GM23338 (cell line): Measurements from ENCODE around the gene XPNPEP1. TPM values are rescaled to one million over a fixed set of nuclear protein-coding genes. Genes with fewer than 3 reads are reported as not detected.

ENCODE experiments used
- ATAC-seq: fragments of 200-7000 bp; cut with Tn5 transposase; 3 replicates; pipeline ENCODE4 v1.9.1; 2020
- DNase-seq: peaks from one replicate; pipeline ENCODE4 v3.0.0-alpha.2; 2015; ENCODE audit warnings: low spot score
- H2AFZ ChIP-seq: fragments of 200-600 bp; sonication (generic); 2 replicates; pipeline ENCODE4 v1.8.0; 2016; ENCODE audit warnings: antibody characterized with exemption, mild to moderate bottlenecking, moderate library complexity
- H3F3A ChIP-seq: fragments of 200-600 bp; sonication (generic); replicated peaks from 2 replicates; pipeline ENCODE4 v1.8.0; 2017; ENCODE audit warnings: antibody characterized with exemption, mixed run types, low read depth
- H3K27ac ChIP-seq: fragments of 200-600 bp; sonication (generic); 2 replicates; pipeline ENCODE4 v1.6.1; 2016; ENCODE audit warnings: low read depth
- H3K27me3 ChIP-seq: fragments of 200-600 bp; sonication (generic); 2 replicates; pipeline ENCODE4 v1.8.0; 2016; ENCODE audit warnings: mild to moderate bottlenecking, mixed run types, moderate library complexity; ENCODE audit not compliant: insufficient read depth
- H3K36me3 ChIP-seq: fragments of 200-600 bp; sonication (generic); 2 replicates; pipeline ENCODE4 v1.8.0; 2016; ENCODE audit warnings: mild to moderate bottlenecking; ENCODE audit not compliant: insufficient read depth
- H3K4me1 ChIP-seq: fragments of 200-600 bp; sonication (generic); 2 replicates; pipeline ENCODE4 v1.8.0; 2016; ENCODE audit warnings: mild to moderate bottlenecking, moderate library complexity; ENCODE audit not compliant: insufficient read depth
- H3K4me2 ChIP-seq: fragments of 200-600 bp; sonication (generic); 2 replicates; pipeline ENCODE4 v1.7.1; 2017; ENCODE audit warnings: mixed run types
- H3K4me3 ChIP-seq: fragments of 200-600 bp; sonication (generic); 2 replicates; pipeline ENCODE4 v1.6.1; 2016; ENCODE audit warnings: mixed run types
- H3K79me2 ChIP-seq: fragments of 200-600 bp; sonication (generic); replicated peaks from 2 replicates; pipeline ENCODE4 v1.8.0; 2017; ENCODE audit warnings: mild to moderate bottlenecking; ENCODE audit not compliant: insufficient read depth
- H3K9me2 ChIP-seq: fragments of 200-600 bp; sonication (generic); 2 replicates; pipeline ENCODE4 v1.8.0; 2017; ENCODE audit not compliant: insufficient read depth
- H4K20me1 ChIP-seq: fragments of 200-600 bp; sonication (generic); replicated peaks from 2 replicates; pipeline ENCODE4 v1.8.0; 2017; ENCODE audit warnings: mild to moderate bottlenecking; ENCODE audit not compliant: insufficient read depth
- H3K27ac Mint-ChIP-seq: 2 replicates; pipeline ENCODE4 v1.8.0; 2020; ENCODE audit warnings: inconsistent platforms, mild to moderate bottlenecking, moderate library complexity, mixed read lengths
- H3K27me3 Mint-ChIP-seq: 3 replicates; pipeline ENCODE4 v1.8.0; 2022; ENCODE audit warnings: low read depth, mild to moderate bottlenecking, moderate library complexity, mixed read lengths, inconsistent platforms; ENCODE audit not compliant: insufficient read depth, poor library complexity
- H3K36me3 Mint-ChIP-seq: 3 replicates; pipeline ENCODE4 v1.8.0; 2021; ENCODE audit warnings: low read depth, mild to moderate bottlenecking, inconsistent platforms, moderate library complexity, mixed read lengths
- H3K4me1 Mint-ChIP-seq: 3 replicates; pipeline ENCODE4 v1.8.0; 2020; ENCODE audit warnings: mild to moderate bottlenecking, inconsistent platforms, mixed read lengths
- H3K4me3 Mint-ChIP-seq: 3 replicates; pipeline ENCODE4 v1.8.0; 2021; ENCODE audit warnings: moderate library complexity, mild to moderate bottlenecking, inconsistent platforms, mixed read lengths
- H3K9me3 Mint-ChIP-seq: 3 replicates; pipeline ENCODE4 v1.8.0; 2020; ENCODE audit warnings: moderate library complexity, mild to moderate bottlenecking, inconsistent platforms, mixed read lengths
- CREB1 ChIP-seq: fragments of 250-450 bp; sonication (Bioruptor Pico); IDR thresholded peaks from 2 replicates; pipeline ENCODE4 v1.5.0; 2020; ENCODE audit warnings: low read depth, mild to moderate bottlenecking, moderate library complexity
- EZH2 ChIP-seq: fragments of 200-600 bp; sonication (generic); IDR thresholded peaks from one replicate; pipeline ENCODE4 v1.8.0; 2017; ENCODE audit warnings: antibody characterized with exemption, mild to moderate bottlenecking, low read depth; ENCODE audit not compliant: unreplicated experiment
- EZH2phosphoT487 ChIP-seq: fragments of 200-600 bp; sonication (generic); IDR thresholded peaks from one replicate; pipeline ENCODE4 v1.8.1; 2018; ENCODE audit warnings: antibody characterized with exemption; ENCODE audit not compliant: unreplicated experiment
- JUNB ChIP-seq: IDR thresholded peaks from one replicate; pipeline ENCODE4 v1.6.1; 2016; ENCODE audit warnings: antibody characterized with exemption; ENCODE audit not compliant: unreplicated experiment
- NANOG ChIP-seq: IDR thresholded peaks from 2 replicates; pipeline ENCODE4 v1.6.1; 2016; ENCODE audit warnings: antibody characterized with exemption, borderline replicate concordance
- POLR2AphosphoS5 ChIP-seq: IDR thresholded peaks from 2 replicates; pipeline ENCODE4 v1.6.1; 2016; ENCODE audit warnings: antibody characterized with exemption, low read depth
- STAT1 ChIP-seq: IDR thresholded peaks from one replicate; pipeline ENCODE4 v1.6.1; 2016; ENCODE audit warnings: antibody characterized with exemption; ENCODE audit not compliant: unreplicated experiment
- ZNF114 ChIP-seq: fragments of 250-450 bp; sonication (Bioruptor Pico); IDR thresholded peaks from 2 replicates; pipeline ENCODE4 v1.5.0; 2020; ENCODE audit warnings: mild to moderate bottlenecking, moderate library complexity
- polyA plus RNA-seq: library from polyadenylated mRNA; unstranded; fragments of >200 nt; fragmentation: Nextera tagmentation; extraction: Ambion mirVana; gene quantifications from 2 replicates; pipeline ENCODE4 v1.2.1, GENCODE V29; 2016
- total RNA-seq: library from RNA; depleted of rRNA; stranded (reverse); fragments of >200 nt; shearing (Covaris generic); gene quantifications from 2 replicates; pipeline ENCODE4 v1.2.3, GENCODE V29; 2014
- TF ChIP-seq, protein P1 (sequence below), 2 experiments: fragments of 200-600 bp in 1 of 2; sonication (generic) in 1 of 2; conservative IDR thresholded peaks; 2 replicates each; pipeline versions ENCODE4 v1.5.1 to v1.6.1; 2016 to 2017; ENCODE audit warnings: antibody characterized with exemption in 2 of 2, low read depth in 2 of 2, mild to moderate bottlenecking in 2 of 2, moderate library complexity in 1 of 2
- TF ChIP-seq, protein P2 (sequence below): IDR thresholded peaks from 2 replicates; pipeline ENCODE4 v1.6.1; 2016; ENCODE audit warnings: antibody characterized with exemption
- TF ChIP-seq, protein P3 (sequence below): IDR thresholded peaks from one replicate; pipeline ENCODE4 v1.6.1; 2018; ENCODE audit warnings: antibody characterized with exemption; ENCODE audit not compliant: unreplicated experiment

Gene XPNPEP1
- total and polyA plus RNA-seq, 2 experiments from 2014 or later, result 17.5 to 55.8 TPM

DNA sequence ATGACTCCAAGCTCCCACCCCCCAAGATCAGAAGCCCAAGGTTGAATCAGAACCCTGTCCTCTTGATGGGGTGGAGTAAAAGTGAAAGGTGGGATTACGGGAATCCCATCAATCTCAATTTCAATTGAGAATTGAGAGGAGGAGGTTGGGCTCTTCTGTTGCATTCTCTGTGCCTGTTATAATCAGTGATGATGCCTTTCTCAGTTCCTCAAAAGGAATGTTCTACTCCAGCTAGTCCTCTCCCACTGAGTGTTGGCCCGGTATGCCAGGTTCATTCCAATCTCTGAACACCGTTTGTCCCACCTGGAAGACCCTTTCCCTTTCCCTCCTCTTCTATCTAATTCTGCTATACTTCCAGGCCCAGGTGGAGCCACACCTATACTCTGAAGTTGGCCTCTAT is 17.2 kb upstream of the XPNPEP1 start (continued):
- TF ChIP-seq STAT1 (no peak), EZH2 (no peak), NANOG (no peak), CREB1 (CRISPR knock-in tag) (no peak), POLR2AphosphoS5 (no peak)
- TF ChIP-seq, protein P1, sequence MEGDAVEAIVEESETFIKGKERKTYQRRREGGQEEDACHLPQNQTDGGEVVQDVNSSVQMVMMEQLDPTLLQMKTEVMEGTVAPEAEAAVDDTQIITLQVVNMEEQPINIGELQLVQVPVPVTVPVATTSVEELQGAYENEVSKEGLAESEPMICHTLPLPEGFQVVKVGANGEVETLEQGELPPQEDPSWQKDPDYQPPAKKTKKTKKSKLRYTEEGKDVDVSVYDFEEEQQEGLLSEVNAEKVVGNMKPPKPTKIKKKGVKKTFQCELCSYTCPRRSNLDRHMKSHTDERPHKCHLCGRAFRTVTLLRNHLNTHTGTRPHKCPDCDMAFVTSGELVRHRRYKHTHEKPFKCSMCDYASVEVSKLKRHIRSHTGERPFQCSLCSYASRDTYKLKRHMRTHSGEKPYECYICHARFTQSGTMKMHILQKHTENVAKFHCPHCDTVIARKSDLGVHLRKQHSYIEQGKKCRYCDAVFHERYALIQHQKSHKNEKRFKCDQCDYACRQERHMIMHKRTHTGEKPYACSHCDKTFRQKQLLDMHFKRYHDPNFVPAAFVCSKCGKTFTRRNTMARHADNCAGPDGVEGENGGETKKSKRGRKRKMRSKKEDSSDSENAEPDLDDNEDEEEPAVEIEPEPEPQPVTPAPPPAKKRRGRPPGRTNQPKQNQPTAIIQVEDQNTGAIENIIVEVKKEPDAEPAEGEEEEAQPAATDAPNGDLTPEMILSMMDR (conservative IDR thresholded peaks at IDR 0.05; ENCODE audit: low read depth in 2 of 2), result no peak

DNA sequence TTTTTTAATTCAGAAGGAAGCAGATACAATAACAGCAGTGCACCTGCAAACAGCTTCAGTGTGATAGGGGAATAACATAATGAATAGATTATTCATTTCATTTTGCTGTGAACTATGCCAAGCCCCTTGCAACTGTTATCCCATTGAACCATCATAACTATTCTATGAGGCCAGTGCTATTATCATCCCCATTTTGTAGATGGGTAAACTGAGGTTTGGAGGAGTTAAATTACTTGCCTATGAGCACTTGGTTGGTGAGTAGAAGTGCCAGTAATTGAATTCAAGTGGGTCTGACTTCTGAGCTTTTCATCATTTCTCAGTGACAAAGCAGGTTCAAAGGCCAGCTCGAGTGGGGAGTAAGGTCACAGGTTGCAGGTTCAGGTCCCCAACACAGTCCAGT is 16.8 kb upstream of the XPNPEP1 start:
- Histone ChIP-seq H4K20me1 (no peaks in the 10 kb centered on the region), H3K27me3 (no peaks in the 10 kb centered on the region), H3K4me2 (no peak overlapping the region), H3K9me2 (no peaks in the 10 kb centered on the region), H3K79me2 (no peaks in the 10 kb centered on the region), H3K27ac (no peak overlapping the region), H3K36me3 (no peaks in the 10 kb centered on the region), H3K4me3 (no peak overlapping the region), H2AFZ (no peak overlapping the region), H3K4me1 (peaks cover 9% of the 10 kb centered on the region), H3F3A (no peaks in the 10 kb centered on the region)
- peaks cover 29% of the 10 kb centered on the region for H3K4me1 Mint-ChIP-seq
- peaks cover 4% of the 10 kb centered on the region for H3K27me3 Mint-ChIP-seq
- DNase-seq (no peak), ATAC-seq (no peak)
- H3K27ac Mint-ChIP-seq, result no peak overlapping the region
- no peaks in the 10 kb centered on the region for H3K9me3 Mint-ChIP-seq
- no peaks in the 10 kb centered on the region for H3K36me3 Mint-ChIP-seq
- H3K4me3 Mint-ChIP-seq, result no peak overlapping the region
- TF ChIP-seq EZH2 (no peak), CREB1 (CRISPR knock-in tag) (no peak), ZNF114 (CRISPR knock-in tag) (no peak), EZH2phosphoT487 (no peak), POLR2AphosphoS5 (no peak), JUNB (no peak)
- TF ChIP-seq, protein P1 (conservative IDR thresholded peaks at IDR 0.05; ENCODE audit: low read depth in 2 of 2), result no peak
- TF ChIP-seq, protein P2, sequence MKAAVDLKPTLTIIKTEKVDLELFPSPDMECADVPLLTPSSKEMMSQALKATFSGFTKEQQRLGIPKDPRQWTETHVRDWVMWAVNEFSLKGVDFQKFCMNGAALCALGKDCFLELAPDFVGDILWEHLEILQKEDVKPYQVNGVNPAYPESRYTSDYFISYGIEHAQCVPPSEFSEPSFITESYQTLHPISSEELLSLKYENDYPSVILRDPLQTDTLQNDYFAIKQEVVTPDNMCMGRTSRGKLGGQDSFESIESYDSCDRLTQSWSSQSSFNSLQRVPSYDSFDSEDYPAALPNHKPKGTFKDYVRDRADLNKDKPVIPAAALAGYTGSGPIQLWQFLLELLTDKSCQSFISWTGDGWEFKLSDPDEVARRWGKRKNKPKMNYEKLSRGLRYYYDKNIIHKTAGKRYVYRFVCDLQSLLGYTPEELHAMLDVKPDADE, result no peak
- TF ChIP-seq, protein P3, sequence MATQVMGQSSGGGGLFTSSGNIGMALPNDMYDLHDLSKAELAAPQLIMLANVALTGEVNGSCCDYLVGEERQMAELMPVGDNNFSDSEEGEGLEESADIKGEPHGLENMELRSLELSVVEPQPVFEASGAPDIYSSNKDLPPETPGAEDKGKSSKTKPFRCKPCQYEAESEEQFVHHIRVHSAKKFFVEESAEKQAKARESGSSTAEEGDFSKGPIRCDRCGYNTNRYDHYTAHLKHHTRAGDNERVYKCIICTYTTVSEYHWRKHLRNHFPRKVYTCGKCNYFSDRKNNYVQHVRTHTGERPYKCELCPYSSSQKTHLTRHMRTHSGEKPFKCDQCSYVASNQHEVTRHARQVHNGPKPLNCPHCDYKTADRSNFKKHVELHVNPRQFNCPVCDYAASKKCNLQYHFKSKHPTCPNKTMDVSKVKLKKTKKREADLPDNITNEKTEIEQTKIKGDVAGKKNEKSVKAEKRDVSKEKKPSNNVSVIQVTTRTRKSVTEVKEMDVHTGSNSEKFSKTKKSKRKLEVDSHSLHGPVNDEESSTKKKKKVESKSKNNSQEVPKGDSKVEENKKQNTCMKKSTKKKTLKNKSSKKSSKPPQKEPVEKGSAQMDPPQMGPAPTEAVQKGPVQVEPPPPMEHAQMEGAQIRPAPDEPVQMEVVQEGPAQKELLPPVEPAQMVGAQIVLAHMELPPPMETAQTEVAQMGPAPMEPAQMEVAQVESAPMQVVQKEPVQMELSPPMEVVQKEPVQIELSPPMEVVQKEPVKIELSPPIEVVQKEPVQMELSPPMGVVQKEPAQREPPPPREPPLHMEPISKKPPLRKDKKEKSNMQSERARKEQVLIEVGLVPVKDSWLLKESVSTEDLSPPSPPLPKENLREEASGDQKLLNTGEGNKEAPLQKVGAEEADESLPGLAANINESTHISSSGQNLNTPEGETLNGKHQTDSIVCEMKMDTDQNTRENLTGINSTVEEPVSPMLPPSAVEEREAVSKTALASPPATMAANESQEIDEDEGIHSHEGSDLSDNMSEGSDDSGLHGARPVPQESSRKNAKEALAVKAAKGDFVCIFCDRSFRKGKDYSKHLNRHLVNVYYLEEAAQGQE, result no peak
